GM10248 (cell line): Measurements from ENCODE around the gene ROBO1.
"Not testable (repeated sequence)": the region's sequence is repeated elsewhere in the genome, so short reads cannot be mapped to it uniquely, and the experiment has no call there.

Experiments used
- CTCF ChIA-PET: fragments of 300-600 bp; sonication (Branson Sonifier 250); formaldehyde crosslinking; extraction: SDS; loops from one replicate; lab custom pipeline; 2021; ENCODE audit warnings: antibody characterized with exemption; lab: Yijun Ruan, JAX
- POLR2A ChIA-PET: fragments of 350-650 bp; sonication (Branson Sonifier 250); formaldehyde crosslinking; extraction: SDS; loops from one replicate; lab custom pipeline; 2020; ENCODE audit warnings: antibody characterized with exemption; lab: Yijun Ruan, JAX
- DNase-seq: peaks from one replicate; pipeline ENCODE4 v3.0.0; 2012; ENCODE audit errors: extremely low spot score
- CTCF ChIP-seq: IDR thresholded peaks from 2 replicates; pipeline ENCODE4 v1.5.1; 2012; ENCODE audit warnings: mild to moderate bottlenecking, low read depth; ENCODE audit errors: extremely low read depth, missing control alignments, control extremely low read depth

The ROBO1 gene

GRCh38 chr3:78698431-78698830 is 1069.4 kb downstream of the ROBO1 start:
- no peak for DNase-seq
- no peak for TF ChIP-seq CTCF
- ChIA-PET CTCF (no interaction called here), POLR2A (no interaction called here)

GRCh38 chr3:78697426-78697825 is 1070.4 kb downstream of the ROBO1 start:
- ChIA-PET CTCF (no interaction called here), POLR2A (no interaction called here)
- TF ChIP-seq CTCF, result no peak
- DNase-seq, result no peak

GRCh38 chr3:78690766-78691165 is 1077.0 kb downstream of the ROBO1 start:
- no peak for TF ChIP-seq CTCF
- no peak for DNase-seq
- POLR2A ChIA-PET, result no interaction called here
- CTCF ChIA-PET, result no interaction called here

GRCh38 chr3:78689378-78689777 is 1078.4 kb downstream of the ROBO1 start:
- CTCF ChIA-PET, result no interaction called here
- POLR2A ChIA-PET, result no interaction called here
- TF ChIP-seq CTCF, result no peak
- no peak for DNase-seq

- CTCF ChIA-PET, result interaction anchor here (1.1 kb wide), 1 partner anchor 14 kb away, joined by 3 read pairs; no protein-coding TSS in a partner anchor
- DNase-seq, result no peak
- POLR2A ChIA-PET, result no interaction called here
These were observed 1080.3 kb downstream of the ROBO1 start for GRCh38 chr3:78687520-78687919.

GRCh38 chr3:78683284-78683683 is 1084.5 kb downstream of the ROBO1 start:
- POLR2A ChIA-PET, result no interaction called here
- DNase-seq, result no peak
- TF ChIP-seq CTCF, result no peak
- CTCF ChIA-PET, result no interaction called here

More at GRCh38 chr3:78687520-78687919, 1080.3 kb downstream of the ROBO1 start:
- no peak for TF ChIP-seq CTCF

GRCh38 chr3:78675119-78675805 is 1092.5 kb downstream of the ROBO1 start:
- DNase-seq, POLR2A ChIA-PET, CTCF ChIA-PET: not testable (repeated sequence)
